ENCODE measurements around the gene KIF16B.

The KIF16B gene

DNA sequence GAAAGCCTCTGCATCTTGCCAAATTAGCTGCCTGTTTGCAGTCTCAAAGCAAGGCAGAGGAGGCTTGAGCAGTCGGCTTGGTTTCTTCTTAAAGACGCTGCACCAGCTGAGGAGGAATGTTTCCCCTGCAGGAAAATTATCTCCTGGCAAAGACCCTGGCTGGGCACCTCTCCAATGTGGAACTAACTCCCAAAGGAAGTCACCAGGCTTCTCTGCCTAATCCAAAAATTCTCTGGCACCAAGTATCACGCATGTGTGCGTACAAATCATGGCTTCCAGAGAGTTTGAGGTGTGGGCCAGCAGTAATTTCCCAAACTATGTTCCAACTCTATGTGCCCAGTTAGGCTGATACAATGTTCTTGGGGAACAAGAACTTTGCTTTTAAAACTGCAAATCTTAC lies 176.2 kb downstream of the KIF16B start:
- TF ChIP-seq, protein P1, sequence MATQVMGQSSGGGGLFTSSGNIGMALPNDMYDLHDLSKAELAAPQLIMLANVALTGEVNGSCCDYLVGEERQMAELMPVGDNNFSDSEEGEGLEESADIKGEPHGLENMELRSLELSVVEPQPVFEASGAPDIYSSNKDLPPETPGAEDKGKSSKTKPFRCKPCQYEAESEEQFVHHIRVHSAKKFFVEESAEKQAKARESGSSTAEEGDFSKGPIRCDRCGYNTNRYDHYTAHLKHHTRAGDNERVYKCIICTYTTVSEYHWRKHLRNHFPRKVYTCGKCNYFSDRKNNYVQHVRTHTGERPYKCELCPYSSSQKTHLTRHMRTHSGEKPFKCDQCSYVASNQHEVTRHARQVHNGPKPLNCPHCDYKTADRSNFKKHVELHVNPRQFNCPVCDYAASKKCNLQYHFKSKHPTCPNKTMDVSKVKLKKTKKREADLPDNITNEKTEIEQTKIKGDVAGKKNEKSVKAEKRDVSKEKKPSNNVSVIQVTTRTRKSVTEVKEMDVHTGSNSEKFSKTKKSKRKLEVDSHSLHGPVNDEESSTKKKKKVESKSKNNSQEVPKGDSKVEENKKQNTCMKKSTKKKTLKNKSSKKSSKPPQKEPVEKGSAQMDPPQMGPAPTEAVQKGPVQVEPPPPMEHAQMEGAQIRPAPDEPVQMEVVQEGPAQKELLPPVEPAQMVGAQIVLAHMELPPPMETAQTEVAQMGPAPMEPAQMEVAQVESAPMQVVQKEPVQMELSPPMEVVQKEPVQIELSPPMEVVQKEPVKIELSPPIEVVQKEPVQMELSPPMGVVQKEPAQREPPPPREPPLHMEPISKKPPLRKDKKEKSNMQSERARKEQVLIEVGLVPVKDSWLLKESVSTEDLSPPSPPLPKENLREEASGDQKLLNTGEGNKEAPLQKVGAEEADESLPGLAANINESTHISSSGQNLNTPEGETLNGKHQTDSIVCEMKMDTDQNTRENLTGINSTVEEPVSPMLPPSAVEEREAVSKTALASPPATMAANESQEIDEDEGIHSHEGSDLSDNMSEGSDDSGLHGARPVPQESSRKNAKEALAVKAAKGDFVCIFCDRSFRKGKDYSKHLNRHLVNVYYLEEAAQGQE (IDR thresholded peaks at IDR 0.05; ENCODE audit: insufficient read depth in 1 of 2, low read depth in 2 of 2, low read length in 2 of 2): no peak
- TF ChIP-seq POLR2AphosphoS5 (IDR thresholded peaks at IDR 0.05; ENCODE audit: low read depth, low read length) (no peak), SIN3A (IDR thresholded peaks at IDR 0.05; ENCODE audit: borderline replicate concordance, insufficient read depth, low read length) (no peak), FOXP2 (optimal IDR thresholded peaks at IDR 0.05; ENCODE audit: borderline replicate concordance, extremely low read depth, extremely low read length, insufficient read depth) (no peak), TAF1 (IDR thresholded peaks at IDR 0.05; ENCODE audit: borderline replicate concordance, insufficient read depth, low read length) (no peak)

DNA sequence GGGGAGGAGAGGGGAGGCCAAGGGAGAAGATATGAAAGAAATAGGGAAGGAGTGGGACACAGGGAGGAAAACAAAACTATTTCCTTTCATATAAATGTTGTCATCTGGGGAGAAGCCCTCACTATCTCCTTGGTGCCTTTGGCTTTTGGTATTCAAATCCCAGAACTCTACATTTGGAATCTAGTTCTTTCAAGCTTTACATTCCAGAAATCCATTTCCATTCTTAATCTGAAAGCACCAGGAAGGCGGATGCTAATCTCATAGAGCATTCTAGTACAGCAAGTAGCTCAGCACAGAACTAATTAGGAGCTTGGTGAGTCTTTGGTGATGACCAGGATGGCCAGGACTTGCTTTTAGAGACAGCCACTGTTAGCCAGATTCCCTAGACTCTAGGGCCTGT lies 177.9 kb downstream of the KIF16B start:
- no peak for TF ChIP-seq SIN3A (IDR thresholded peaks at IDR 0.05; ENCODE audit: borderline replicate concordance, insufficient read depth, low read length)
- no peak for TF ChIP-seq POLR2AphosphoS5 (IDR thresholded peaks at IDR 0.05; ENCODE audit: low read depth, low read length)
- TF ChIP-seq, protein P1 (IDR thresholded peaks at IDR 0.05; ENCODE audit: insufficient read depth in 1 of 2, low read depth in 2 of 2, low read length in 2 of 2): no peak
- TF ChIP-seq TAF1 (IDR thresholded peaks at IDR 0.05; ENCODE audit: borderline replicate concordance, insufficient read depth, low read length): no peak
- TF ChIP-seq FOXP2 (optimal IDR thresholded peaks at IDR 0.05; ENCODE audit: borderline replicate concordance, extremely low read depth, extremely low read length, insufficient read depth): no peak

DNA sequence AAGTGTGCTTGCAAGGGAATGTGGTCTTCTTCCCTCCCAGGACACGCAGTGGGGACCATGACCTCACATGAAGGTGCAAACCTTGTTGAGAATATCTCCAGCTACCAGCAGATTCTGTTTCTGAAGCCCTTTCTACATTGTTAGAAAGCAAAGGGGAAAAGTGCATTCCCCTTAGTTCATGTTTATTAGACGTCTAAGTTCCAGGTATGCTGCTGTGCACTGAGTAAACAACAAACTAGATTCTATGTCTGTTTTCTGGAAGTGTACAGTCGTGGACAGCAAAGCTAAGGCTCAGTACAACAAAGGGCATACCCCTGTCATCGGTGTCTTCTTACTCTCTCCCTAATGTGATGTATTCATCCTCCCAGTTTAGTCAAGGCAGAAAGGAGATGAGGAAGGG lies 178.5 kb downstream of the KIF16B start:
- no peak for TF ChIP-seq SIN3A (IDR thresholded peaks at IDR 0.05; ENCODE audit: borderline replicate concordance, insufficient read depth, low read length)
- TF ChIP-seq TAF1 (IDR thresholded peaks at IDR 0.05; ENCODE audit: borderline replicate concordance, insufficient read depth, low read length): no peak
- no peak for TF ChIP-seq FOXP2 (optimal IDR thresholded peaks at IDR 0.05; ENCODE audit: borderline replicate concordance, extremely low read depth, extremely low read length, insufficient read depth)
- no peak for TF ChIP-seq POLR2AphosphoS5 (IDR thresholded peaks at IDR 0.05; ENCODE audit: low read depth, low read length)
- TF ChIP-seq, protein P1 (IDR thresholded peaks at IDR 0.05; ENCODE audit: insufficient read depth in 1 of 2, low read depth in 2 of 2, low read length in 2 of 2): no peak

DNA sequence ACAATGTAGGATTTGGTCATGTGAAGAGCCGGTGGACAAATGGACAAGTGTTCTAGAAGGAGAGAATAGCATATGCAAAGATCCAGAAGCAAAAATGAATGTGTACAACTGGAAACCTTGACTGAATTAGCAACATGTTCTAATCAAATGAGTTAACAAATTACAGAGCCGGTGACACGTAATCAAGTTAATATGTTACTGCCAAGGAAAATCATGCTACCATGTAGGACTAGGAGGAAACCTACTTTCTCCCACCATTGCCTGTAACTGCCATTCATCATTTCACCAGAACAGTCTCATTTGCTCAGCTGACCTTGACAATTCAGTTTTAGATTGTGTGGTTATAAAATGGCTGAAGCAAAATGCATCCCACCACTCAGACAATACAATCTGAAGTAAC lies 179.4 kb downstream of the KIF16B start:
- TF ChIP-seq SIN3A (IDR thresholded peaks at IDR 0.05; ENCODE audit: borderline replicate concordance, insufficient read depth, low read length) (no peak), FOXP2 (optimal IDR thresholded peaks at IDR 0.05; ENCODE audit: borderline replicate concordance, extremely low read depth, extremely low read length, insufficient read depth) (no peak), TAF1 (IDR thresholded peaks at IDR 0.05; ENCODE audit: borderline replicate concordance, insufficient read depth, low read length) (no peak), POLR2AphosphoS5 (IDR thresholded peaks at IDR 0.05; ENCODE audit: low read depth, low read length) (no peak)
- TF ChIP-seq, protein P1 (IDR thresholded peaks at IDR 0.05; ENCODE audit: insufficient read depth in 1 of 2, low read depth in 2 of 2, low read length in 2 of 2): no peak

DNA sequence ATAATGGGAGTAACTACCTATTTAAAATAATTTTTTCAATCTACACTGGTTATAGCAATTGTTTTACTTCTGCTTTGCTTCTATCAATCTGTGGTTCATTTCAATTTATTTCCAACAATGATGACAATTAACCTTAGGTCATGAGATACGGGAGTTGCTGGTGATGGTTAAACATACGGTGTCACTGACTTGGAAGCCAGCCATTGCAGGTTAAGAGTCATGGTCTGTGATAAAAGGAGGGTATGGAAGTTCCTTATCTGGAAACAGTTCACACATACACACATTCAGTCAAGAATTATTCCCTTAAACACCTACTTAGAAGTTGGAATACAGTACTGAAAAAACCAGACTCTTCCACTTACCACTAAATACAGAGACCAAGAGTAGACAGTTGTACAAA lies 180.0 kb downstream of the KIF16B start:
- TF ChIP-seq FOXP2 (optimal IDR thresholded peaks at IDR 0.05; ENCODE audit: borderline replicate concordance, extremely low read depth, extremely low read length, insufficient read depth) (no peak), POLR2AphosphoS5 (IDR thresholded peaks at IDR 0.05; ENCODE audit: low read depth, low read length) (no peak), SIN3A (IDR thresholded peaks at IDR 0.05; ENCODE audit: borderline replicate concordance, insufficient read depth, low read length) (no peak), TAF1 (IDR thresholded peaks at IDR 0.05; ENCODE audit: borderline replicate concordance, insufficient read depth, low read length) (no peak)
- TF ChIP-seq, protein P1 (IDR thresholded peaks at IDR 0.05; ENCODE audit: insufficient read depth in 1 of 2, low read depth in 2 of 2, low read length in 2 of 2): no peak
